ENCODE measurements around the gene MACROD2.

DNA sequence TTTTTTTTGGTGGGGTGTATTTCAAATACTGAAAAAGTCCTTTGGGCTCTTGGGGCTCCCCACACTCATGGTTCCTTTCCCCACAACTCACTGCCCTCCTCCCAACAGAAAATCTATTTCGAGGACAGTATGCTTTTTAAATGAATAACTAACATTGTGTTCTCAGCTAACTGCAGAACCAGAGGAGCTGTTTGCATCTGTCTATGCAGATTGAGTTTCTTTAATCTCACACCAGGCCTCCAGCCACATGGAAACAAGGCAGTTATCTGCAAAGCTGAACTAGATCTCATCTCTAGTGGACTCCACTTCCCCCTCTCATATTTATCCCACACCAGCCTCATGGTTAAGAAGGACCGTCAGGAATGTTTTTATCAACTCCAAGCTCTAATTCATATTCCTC lies 1622.8 kb downstream of the MACROD2 start:
- TF ChIP-seq, protein P1, sequence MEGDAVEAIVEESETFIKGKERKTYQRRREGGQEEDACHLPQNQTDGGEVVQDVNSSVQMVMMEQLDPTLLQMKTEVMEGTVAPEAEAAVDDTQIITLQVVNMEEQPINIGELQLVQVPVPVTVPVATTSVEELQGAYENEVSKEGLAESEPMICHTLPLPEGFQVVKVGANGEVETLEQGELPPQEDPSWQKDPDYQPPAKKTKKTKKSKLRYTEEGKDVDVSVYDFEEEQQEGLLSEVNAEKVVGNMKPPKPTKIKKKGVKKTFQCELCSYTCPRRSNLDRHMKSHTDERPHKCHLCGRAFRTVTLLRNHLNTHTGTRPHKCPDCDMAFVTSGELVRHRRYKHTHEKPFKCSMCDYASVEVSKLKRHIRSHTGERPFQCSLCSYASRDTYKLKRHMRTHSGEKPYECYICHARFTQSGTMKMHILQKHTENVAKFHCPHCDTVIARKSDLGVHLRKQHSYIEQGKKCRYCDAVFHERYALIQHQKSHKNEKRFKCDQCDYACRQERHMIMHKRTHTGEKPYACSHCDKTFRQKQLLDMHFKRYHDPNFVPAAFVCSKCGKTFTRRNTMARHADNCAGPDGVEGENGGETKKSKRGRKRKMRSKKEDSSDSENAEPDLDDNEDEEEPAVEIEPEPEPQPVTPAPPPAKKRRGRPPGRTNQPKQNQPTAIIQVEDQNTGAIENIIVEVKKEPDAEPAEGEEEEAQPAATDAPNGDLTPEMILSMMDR (IDR thresholded peaks at IDR 0.05) = no peak
- TF ChIP-seq EZH2 (IDR thresholded peaks at IDR 0.05; ENCODE audit: borderline replicate concordance, insufficient read depth, low read depth, low read length, poor library complexity, severe bottlenecking) = no peak
